CD4-positive, alpha-beta T cell treated with Interleukin-12 subunit alpha and Interleukin-12 subunit beta, for 1 hour (primary cell): ENCODE results near the gene RAB9A.
"Not testable (repeated sequence)": the region's sequence is repeated elsewhere in the genome, so short reads cannot be mapped to it uniquely, and the experiment has no call there.

Source experiments
- DNase-seq: peaks from one replicate; pipeline ENCODE4 v3.0.0-alpha.2; 2020

RAB9A gene

DNA sequence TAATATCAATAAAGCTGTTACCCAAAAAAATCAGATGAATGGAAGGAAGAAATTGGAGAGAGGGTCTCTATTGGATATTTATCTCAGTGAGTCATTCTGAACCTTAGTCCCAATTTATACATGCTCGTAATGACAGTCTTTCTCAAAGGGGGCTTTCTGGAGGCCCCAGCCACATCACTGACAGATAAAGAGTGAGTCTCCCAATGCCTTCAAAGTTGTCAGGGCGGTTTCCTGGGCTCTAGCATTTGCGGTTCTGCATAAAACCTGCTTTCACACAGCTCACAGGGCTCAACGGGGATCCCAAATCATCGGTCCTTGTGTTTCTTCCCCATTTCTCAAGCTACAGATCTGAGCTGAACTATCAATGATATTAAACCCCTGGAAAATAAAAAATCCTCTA lies 18.7 kb upstream of the RAB9A start:
- DNase-seq, result no peak

DNA sequence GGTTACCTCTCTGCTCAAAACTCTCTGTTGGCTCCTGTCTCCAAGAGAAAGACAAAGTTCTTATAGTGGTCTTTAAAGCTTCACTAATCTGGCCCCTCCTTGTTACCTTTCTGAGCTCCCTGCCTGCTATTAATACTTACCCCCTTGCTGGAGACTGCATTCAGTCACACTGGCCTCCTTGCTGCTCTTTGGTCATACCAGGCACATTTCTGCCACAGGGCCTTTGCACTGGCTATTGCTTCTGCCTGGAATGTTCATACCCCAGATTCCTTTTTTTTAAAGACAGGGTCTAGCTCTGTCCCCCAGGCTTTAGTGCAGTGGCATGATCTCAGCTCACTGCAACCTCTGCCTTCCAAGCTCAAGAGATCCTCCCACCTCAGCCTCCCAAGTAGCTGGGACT lies 15.9 kb upstream of the RAB9A start:
- no peak for DNase-seq

DNA sequence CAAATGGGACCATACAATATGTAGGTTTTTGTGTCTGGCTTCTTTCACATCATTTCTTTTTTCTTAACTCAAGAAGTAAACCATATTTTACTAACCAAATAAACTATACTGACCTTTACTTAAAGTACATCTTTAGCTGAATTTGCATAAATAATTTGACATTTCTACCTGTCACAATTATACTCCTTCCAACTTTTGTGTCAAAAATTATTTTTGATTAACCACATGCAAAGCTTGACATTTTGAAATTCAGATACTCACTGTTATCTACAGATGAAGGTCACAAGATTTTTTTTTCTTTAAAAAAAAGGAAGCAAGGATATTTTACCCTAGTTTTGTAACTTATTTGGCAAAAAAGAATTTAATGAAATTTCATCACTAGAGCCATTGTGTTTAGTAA lies 12.0 kb upstream of the RAB9A start:
- DNase-seq, result no peak

DNA sequence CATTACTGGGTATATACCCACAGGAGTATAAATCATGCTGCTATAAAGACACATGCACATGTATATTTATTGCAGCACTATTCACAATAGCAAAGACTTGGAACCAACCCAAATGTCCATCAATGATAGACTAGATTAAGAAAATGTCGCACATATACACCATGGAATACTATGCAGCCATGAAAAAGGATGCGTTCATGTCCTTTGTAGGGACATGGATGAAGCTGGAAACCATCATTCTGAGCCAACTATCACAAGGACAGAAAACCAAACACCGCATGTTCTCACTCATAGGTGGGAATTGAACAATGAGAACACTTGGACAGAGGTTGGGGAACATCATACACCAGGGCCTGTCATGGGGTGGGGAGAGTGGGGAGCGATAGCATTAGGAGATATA lies 9.2 kb upstream of the RAB9A start:
- DNase-seq, result not testable (repeated sequence)

DNA sequence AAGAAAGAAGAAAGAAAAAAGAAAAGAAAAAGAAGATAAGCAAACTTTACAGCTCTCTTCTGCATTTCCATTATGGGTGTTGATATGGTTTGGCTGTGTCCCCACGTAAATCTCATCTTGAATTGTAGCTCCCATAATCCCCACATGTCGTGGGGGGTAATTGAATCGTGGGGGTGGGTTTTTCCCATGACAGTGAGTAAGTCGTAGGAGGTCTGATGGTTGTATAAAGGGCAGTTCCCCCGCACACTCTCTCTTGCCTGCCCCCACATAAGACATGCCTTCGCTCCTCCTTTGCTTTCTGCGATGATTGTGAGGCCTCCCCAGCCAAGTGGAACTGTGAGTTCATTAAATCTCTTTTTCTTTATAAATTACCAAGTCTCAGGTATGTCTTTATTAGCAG lies 7.3 kb upstream of the RAB9A start:
- DNase-seq, result no peak

DNA sequence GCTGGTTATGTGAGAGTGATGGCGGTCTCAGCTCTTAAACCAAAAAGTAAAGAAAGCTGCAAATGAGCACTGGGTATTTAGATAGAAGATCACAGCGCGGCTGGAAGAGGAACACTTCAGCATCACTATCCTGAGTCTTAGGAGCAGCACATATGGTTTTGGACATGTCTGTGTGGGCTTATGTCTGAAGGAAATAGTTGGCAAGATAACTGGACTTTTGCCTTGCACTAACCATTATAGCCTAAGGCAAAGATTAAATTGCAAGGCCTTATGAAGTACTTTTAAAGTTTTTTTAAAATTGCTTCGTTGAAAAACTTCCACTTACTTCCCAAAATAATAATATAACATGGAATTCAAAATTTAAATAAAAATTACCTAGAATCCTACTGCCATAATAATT lies 4.6 kb upstream of the RAB9A start:
- DNase-seq, result no peak

DNA sequence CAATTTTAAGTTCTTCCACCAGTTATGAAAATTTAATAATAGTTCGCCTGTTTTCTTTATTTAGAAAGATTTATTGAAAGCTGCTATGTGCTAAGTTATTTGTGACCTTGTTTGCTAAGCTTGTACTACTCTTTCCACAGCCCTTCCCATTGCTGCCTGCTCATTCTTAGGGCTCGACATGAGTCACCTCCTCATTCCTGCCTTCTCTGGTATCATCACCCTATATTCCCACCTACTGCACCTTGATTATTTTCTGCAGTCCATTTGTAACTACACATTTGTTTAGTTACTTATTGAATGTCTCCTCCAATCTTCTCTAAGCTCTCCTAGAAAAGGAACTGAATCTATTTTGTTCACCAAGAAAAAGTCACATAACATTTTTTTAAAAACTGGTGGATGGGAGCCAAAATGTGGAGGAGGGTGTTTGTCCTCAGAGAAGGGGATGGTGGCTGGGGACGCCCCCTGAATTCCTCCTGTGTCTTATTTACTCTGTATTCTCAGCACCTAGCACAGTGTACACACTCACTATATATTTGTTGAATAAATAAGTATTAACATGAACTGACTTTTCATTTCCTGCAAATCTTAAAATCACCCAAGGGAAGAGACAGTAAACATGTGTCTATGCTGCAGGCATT lies 3.7 kb upstream of the RAB9A start:
- no peak for DNase-seq

DNA sequence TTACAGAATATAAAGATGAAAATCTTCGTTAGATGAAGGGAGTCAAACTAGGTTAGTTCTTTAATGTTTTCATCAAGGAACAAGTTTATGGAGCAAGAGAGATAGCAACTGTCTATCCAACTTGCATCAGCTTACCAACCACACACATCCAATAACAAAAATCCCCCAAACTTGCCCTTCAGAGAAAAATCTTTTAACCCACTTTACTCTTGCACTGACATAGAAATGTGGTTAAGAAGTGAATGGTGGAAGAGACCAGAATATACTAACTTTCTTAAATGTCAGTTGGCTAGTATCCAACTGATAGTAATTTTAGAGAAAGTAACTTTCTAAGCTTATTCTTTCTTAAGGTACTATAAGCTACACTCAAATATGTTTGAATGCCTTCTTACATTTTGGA lies 1.7 kb upstream of the RAB9A start:
- DNase-seq, result no peak

DNA sequence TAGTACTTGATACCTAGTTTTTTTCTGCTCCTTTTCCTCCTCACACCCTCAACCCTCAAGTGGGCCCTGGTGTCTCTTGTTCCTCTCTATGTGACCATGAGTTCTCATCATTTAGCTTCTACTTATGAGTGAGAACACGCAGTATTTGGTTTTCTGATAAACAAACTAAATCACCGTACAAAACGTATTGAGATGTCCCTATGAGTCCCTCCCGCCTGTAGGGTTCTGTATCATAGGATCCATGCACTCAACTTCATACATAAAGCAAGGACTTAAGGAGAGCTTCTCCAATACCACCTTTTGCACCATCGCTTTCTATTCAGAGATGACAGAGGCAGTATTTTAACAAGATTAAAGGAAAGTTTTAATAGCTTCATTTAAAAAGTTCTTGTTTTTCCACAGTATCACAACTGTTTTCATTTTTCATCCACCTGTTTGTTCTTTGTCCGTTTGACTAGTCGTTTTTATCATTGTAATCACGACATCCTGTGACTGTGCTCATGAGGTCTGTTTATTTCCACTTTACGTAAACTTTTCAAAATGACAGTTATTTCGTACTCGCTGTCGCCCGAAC lies 457 bp upstream of the RAB9A start:
- no peak for DNase-seq

DNA sequence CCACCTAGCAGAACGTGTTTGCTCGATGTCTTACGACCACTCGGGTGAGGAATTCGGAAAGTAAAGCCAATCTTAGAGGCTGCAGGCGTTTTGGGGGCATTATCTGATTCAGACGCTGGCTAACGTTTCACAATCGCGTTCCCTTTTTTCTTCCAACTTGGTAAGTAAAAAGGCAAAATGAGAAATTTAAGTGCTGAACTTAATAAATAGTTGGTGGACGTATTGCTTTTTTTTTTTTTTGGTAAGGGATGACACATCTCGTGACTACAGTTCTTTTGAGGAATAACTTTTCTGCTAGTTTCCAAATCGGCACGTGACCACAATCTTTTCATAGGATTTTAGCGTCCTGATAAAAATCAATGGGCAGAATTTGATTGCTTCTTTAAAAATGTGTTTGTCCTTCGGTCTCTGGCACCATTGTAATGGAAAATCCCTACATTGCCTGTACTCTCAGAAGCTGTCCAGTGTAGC lies 848 bp downstream of the RAB9A start:
- DNase-seq, result no peak

DNA sequence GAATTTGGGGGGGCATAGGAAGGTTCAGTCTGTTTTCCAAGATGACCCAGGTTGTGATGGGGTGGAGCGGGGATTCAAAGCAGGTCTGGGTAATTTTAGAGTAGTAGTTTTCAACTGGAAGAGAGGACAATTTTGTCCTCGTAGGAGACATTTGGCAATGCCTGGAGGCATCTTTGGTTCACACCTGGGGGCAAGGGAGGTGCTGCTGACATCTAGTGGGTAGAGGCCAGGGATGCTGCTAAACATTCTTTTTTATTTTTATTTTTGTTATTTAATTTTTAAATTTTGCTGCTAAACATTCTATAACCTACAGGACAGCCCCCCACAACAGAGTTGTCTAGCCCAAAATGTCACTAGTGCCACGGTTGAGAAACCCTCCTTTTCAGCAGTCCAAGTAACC lies 1.9 kb downstream of the RAB9A start:
- peak; percentile 28 for DNase-seq

DNA sequence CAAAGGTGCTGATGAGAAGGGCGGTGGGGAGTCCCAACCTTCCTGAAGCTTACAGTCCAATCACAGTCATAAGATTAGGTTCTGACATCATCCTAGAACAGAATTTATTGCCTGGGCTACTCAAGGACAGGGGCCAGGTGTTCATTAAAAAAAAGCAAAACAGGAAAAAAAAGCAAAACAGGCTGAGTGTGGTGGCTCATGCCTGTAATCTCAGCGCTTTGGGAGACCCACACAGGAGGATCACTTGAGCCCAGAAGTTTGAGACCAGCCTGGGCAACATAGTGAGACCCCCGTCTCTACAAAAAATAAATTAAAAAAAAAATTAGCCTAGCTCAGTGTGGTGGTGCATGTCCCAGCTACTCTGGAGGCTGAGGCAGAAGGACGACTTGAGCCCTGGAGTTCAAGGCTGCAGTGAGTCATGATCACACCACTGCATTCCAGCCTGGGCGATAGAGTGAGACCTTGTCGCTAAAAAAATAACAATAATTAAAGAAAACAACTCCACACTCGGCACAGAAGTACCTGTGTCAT lies 3.0 kb downstream of the RAB9A start:
- DNase-seq, result no peak

DNA sequence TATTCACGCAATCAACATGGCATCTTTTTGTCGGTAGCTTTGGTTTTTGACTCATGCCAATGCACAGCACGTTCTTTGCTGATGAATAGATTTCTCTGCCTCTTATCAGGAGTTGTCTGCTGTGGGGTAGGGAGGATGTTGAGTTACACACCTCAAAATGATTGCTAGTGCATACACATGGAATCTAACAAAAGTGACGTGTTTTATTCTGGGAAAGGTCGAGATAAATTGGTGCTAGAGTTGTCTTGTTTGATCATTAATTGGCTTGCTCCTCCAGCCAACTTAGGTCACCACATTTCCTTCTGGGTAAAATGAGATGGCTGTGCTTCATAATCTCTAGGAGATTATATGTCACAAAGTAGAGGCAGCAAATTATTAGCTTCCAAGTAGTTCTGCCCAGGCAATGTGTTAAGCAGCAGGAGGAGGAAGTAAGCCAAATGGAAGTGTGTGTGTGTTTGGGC lies 3.9 kb downstream of the RAB9A start:
- DNase-seq, result no peak

DNA sequence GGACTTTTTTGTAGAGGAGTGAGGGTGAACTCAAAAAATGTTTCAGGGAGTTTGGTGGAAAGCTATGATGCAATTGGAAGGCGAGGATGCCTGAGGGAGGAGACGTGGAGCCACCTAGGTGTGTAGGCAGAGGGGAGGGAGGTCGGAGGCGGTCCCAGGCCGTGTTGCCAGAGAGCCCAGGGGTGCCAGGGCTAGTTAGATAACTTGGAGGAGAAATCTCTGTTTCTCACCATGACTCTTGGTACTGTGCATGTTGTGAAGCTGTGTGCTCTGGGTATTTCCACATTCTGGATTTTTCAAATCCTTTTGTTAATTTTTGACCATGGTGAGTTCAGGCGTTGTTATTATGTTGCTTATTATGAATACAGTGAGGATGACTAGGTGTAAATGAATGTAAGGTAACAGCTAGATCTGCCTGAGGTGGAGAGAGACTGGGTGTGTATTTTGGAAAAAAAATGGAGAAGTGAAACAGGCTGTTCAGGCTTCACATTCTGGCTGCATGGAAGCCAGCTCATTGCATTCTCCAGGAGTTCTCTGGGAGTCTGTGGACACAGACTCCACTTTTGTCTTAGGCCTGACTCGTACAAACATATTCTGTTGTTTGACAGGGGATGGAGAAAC lies 4.5 kb downstream of the RAB9A start:
- DNase-seq, result no peak

DNA sequence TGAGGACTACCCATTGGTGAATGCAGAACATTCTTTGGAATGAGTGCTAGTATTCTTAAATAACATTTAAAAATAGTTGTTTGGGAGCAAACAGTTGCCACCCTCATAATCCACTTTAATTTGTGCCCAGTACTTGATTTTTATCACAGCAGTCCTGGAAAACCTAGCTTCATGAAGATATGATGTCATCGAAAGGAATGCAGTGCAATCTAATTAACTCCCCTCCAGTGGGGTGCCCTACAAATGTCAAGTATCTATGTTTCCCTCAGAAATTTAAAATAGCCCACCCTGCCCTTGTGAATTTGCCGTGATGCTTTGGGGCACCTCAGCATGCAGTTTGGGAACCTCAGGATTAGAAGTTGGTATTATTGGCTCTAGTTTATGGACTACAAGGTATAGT lies 5.4 kb downstream of the RAB9A start:
- DNase-seq, result no peak

DNA sequence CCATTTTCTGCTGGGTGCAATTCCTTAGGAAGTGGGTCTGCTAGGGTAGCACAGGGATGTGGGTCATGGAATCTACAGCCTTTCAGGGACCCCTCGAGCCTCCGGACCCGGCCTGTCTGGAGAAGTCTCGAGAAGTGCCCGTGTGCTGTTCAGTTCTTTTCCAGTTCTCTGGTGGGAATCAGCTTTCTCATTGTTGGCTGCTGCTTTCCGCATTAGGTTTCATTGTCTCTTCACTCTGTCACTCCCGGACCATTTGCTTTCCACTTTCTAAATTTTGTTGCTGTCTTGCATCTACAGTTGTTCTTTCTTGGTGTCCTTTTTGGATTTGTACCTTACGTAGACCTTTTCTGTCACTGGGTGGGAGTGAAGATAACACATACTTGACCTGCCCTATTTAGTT lies 6.1 kb downstream of the RAB9A start:
- no peak for DNase-seq

DNA sequence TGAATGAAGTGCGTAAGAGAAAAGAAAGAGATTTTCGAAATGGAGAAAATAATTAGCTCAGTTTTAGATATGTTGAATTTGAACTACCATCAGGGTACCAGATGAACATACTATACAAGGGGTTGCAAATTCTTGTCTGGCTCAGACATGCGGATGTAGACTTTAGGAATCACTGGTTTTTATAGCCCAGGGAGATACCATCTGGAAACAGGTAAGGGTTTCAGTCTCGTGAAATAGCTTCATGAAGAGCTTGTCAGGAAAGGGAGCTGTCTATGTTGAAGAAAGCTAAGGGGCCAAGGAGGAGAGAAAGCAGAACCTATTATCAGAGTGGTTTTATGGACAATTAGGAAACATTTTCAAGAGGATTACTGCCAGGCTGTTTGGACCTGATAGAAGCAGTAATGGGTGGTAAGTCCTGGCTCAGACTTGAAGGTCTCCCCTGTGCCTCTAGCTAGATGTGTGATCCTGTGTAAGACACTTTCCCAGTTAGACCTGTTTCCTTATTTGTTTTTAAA lies 6.7 kb downstream of the RAB9A start:
- DNase-seq, result no peak

DNA sequence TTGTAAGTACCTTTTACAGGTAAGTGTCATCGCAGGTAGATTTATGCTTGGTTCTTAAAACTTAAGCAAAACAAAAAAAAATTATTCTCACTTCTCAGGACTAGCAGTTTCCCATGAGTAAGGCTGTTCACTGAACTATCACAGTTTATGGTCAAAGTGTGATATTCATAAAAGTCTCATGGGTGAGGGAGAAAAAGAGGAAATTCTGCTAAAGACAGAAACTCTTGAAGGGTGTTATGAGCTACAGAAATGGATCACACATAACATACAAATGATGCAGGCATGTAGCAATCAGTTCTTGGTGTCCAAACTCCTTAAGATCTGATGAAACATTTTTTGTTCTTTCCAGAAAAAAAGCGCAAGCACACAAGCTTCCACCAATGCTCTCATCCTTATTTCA lies 8.5 kb downstream of the RAB9A start:
- DNase-seq, result no peak

DNA sequence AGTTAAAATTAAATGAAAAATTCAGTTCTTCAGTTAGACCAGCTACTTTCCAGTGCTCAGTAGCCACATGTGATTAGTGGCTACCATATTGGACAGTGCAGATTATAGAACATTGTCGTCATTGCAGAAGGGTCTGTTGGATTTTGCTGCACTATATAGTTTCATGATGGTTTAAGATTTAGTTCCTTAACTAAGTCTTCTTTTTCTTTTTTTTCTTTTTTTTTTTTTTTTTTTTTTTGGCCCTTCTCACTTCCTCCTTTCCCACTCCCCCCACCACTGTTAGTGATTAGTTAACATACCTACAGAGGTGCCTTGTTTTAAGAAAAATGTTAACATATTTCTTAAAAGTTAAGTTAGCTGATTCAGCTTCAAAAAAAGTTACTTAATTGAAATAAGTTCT lies 9.0 kb downstream of the RAB9A start:
- no peak for DNase-seq

DNA sequence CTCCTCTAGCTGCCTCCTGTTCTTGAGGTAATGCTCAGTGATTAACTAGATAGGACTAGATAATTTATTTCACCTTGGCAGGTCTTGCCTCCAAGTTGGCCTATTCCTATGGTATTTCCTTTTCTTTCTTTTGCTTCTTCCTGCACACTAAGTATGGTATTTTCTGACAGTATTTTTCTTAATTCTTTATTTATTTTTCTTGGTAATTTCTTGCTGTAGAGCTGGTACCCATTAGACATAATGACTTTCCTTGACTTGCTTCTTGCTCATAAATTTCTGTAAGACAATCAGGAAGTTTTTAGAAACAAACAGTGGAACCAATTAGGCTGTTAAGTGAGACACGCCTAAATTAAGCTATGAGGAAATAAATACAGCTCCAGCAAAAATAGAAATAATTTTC lies 9.5 kb downstream of the RAB9A start:
- DNase-seq, result no peak

DNA sequence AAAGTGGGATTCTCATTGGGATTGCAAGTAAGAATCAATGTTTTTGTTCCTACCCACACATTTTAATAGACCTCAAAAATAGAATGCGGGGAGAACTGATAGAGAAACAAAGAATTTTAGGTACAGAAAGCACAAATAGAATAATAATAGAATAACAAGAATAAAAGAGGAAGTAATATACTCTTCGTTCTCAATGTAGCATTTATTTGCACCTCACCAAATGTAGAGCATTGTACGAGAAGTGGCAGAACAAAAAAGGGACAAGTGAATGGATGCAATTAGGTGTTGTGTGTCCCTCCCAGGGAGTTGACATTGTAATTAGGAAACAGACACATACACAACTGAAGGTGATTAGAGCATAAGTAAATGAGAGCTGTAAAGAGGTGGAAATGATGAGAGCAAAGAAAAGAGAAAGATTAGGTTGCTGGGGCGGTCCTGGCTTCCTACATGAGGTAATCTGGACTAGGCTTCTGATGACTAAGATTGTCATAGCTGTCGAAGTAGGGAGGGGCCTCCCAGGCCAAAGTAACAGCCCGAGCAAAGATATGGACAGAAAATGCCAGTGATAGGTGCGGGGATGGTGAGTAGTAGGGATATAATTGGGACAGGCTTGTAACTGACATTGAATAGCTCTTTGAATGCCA lies 10.4 kb downstream of the RAB9A start:
- DNase-seq, result no peak

DNA sequence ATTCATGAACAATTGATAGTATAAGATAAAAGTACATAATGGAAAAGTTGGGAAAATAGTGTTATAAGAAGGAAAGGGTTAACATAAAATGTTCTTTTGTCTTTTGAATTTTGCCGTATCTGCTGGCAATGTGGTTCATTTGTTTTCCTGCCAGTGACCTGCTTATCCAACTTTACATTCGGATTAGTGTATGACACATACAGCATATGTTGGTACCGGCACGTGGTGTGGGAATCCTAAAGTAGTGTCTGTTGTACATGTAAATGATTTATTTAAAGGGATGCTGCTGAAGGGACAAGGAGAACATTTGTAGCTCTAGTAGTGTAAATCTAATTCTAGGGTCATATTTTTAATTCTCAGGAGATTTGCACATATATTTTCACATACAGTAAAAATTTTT lies 11.5 kb downstream of the RAB9A start:
- DNase-seq, result no peak

DNA sequence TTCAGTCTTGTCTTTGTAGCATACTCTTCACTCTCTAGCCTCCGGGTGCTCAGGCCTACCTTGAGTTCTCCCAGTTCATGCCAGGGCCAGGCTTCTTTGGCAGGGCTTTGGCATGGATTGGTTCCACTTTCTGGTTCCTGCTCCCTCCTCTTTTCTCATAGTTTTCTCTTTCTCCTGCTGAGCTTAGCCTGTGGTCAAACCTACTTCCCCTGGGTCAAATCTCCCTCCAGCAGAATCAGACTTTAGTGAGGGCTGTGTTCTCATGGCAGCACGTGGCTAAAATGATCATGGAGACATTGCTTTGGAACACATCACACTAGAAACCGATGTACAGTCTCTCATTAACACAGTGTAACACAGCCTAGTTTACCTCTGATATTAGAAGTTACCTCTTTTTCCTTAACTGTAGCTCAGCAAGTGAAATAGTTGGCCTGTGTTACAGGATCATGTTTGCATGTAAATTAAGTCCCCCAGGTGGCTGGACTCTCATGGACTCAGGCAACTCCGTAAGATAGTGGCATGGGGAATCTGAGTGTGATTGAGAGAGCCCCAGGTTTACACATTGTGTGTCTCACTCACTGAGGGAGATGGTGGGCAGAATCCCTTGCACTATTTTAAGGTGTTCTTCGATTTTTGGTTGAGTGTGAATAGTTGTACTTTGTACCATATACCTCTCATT lies 13.3 kb downstream of the RAB9A start:
- DNase-seq, result no peak
